ENCODE data around the gene OTOP1.
"Not testable (repeated sequence)": the region's sequence is repeated elsewhere in the genome, so short reads cannot be mapped to it uniquely, and the experiment has no call there.

Gene OTOP1

DNA sequence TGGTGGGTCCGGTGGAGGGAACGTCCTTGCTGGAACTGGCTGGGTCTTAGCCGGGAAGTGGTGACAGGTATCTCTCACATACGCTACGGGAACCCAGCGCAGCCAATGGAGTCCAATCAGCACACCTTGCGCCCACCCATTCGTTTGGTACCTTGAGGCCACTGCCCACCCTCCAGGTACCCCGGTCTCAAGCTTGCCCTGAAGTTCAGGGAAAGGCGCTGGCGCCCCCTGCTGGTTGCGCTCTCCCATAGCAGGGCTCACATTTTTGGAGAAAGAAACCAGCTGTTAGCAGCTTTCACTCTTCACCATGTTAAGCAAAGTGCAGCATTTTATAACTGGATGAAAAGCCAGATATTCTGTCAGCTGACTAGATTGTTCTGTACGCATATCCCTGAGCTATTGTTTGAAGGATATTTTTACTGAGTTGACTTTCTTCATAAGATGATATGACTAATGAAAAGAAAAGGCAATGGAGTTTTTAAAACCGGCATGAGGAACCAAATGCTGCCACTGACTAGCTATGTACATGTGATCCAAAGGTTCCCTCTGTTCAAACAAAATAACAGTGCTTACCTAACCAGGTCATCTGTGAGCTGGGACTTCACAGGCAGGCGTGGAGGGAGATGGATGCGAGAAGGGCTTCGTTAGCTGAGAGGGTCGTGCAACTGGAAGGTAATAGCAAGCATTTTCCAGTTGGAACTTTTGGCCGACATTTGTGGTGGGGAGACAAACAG is 43.7 kb downstream of the OTOP1 start:
- Mint-ChIP-seq H3K36me3 (ENCODE audit: low read depth) (no peaks in the 10 kb centered on the region), H3K27me3 (ENCODE audit: low read depth, poor library complexity) (peaks cover 42% of the 10 kb centered on the region), H3K27ac (no peak overlapping the region), H3K9me3 (no peaks in the 10 kb centered on the region), H3K4me3 (no peak overlapping the region), H3K4me1 (no peaks in the 10 kb centered on the region)
- TF ChIP-seq, protein P1, sequence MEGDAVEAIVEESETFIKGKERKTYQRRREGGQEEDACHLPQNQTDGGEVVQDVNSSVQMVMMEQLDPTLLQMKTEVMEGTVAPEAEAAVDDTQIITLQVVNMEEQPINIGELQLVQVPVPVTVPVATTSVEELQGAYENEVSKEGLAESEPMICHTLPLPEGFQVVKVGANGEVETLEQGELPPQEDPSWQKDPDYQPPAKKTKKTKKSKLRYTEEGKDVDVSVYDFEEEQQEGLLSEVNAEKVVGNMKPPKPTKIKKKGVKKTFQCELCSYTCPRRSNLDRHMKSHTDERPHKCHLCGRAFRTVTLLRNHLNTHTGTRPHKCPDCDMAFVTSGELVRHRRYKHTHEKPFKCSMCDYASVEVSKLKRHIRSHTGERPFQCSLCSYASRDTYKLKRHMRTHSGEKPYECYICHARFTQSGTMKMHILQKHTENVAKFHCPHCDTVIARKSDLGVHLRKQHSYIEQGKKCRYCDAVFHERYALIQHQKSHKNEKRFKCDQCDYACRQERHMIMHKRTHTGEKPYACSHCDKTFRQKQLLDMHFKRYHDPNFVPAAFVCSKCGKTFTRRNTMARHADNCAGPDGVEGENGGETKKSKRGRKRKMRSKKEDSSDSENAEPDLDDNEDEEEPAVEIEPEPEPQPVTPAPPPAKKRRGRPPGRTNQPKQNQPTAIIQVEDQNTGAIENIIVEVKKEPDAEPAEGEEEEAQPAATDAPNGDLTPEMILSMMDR (IDR thresholded peaks at IDR 0.05), result peak; percentile 89
- DNase-seq, result peak; percentile 66

DNA sequence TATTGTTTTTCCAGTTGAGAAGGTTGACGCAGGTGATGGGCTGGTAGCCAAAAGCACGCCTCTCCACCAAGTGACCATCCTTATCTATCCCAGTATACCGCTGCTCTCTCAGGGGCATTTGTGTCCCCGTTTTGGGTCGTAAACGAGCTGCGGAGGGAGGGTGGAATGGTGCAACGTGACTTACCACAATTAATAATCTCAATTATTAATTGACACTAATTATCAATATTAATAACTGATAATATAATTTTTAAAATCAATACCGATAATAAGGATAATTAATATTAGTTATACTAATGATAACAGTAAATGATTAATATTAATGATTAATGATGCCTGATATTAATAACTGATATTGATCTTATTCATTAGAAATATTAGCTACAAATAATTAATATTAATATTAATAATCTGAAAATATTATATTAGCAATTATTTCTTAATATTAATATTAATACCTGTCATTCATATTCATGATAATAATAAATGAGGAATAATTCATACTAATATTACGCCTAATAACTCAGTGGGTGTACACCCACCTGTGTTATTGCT is 56.1 kb downstream of the OTOP1 start:
- peaks cover 30% of the 10 kb centered on the region for H3K4me1 Mint-ChIP-seq
- H3K4me3 Mint-ChIP-seq, result no peak overlapping the region
- H3K36me3 Mint-ChIP-seq (ENCODE audit: low read depth), result no peaks in the 10 kb centered on the region
- no peaks in the 10 kb centered on the region for H3K9me3 Mint-ChIP-seq
- H3K27me3 Mint-ChIP-seq (ENCODE audit: low read depth, poor library complexity), result peaks cover 44% of the 10 kb centered on the region
- TF ChIP-seq, protein P1 (IDR thresholded peaks at IDR 0.05), result no peak
- DNase-seq, result no peak
- H3K27ac Mint-ChIP-seq, result no peak overlapping the region

DNA sequence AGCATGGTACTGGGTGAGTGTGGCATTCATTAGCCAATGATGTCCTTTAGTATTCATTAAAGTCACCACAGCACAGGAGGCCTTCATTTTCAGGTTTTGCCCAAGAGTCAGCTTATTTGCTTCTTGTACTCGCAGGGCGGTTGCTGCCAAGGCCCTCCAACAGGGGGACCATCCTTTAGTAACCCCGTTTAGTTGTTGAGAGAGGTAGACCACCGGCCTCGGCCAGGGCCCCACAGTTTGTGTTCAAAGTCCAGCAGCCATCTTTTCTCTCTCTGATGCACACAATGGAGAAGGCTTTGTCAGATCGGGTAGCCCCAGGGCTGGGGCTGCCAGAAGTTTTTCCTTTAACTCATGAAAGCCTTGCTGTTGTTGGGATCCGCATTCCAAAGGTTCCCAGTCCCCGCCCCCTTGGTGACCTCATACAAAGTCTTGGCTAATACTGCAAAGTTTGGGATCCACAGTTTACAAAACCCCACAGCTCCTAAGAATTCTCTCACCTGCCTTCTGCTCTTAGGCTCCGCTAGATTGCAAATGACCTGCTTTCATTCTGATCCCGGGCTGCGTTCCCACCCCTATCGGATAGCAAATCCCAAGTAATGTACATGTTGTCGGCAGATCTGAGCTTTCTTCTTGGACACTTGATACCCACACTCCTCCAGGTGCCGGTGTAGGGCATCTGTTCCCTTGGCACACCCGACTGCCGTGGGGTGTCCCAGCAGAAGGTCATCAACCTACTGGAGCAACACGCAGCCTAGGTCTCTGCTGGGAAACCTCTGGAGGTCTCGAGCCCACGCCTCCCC is 58.5 kb downstream of the OTOP1 start:
- not testable (repeated sequence) for H3K36me3 Mint-ChIP-seq (ENCODE audit: low read depth); H3K4me3 Mint-ChIP-seq; H3K9me3 Mint-ChIP-seq; H3K27ac Mint-ChIP-seq
- DNase-seq, result peak; percentile 13
- peaks cover 31% of the 10 kb centered on the region for H3K27me3 Mint-ChIP-seq (ENCODE audit: low read depth, poor library complexity)
- H3K4me1 Mint-ChIP-seq, result peaks cover 39% of the 10 kb centered on the region

DNA sequence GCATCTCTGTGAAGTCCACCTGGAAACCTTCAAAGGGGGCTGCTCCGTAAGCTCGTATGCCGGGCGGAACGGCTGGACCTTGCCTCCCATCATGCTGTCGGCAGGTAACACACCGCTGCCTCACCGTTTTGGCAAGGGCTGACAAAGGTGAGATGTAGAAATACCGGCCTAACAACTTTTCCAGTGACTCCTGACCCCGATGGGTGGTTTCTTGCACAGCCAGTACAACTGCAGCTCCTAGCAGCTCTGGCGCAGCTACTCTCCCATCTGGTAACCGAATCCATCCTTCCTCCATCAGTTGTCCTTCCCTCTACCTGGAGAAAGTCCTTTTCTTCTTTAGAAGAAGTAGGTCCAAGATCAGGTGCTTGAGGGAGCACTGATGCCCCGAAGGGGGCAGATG is 59.7 kb downstream of the OTOP1 start:
- peaks cover 40% of the 10 kb centered on the region for H3K27me3 Mint-ChIP-seq (ENCODE audit: low read depth, poor library complexity)
- not testable (repeated sequence) for H3K9me3 Mint-ChIP-seq; DNase-seq; H3K36me3 Mint-ChIP-seq (ENCODE audit: low read depth); H3K4me3 Mint-ChIP-seq; H3K27ac Mint-ChIP-seq
- peaks cover 44% of the 10 kb centered on the region for H3K4me1 Mint-ChIP-seq

DNA sequence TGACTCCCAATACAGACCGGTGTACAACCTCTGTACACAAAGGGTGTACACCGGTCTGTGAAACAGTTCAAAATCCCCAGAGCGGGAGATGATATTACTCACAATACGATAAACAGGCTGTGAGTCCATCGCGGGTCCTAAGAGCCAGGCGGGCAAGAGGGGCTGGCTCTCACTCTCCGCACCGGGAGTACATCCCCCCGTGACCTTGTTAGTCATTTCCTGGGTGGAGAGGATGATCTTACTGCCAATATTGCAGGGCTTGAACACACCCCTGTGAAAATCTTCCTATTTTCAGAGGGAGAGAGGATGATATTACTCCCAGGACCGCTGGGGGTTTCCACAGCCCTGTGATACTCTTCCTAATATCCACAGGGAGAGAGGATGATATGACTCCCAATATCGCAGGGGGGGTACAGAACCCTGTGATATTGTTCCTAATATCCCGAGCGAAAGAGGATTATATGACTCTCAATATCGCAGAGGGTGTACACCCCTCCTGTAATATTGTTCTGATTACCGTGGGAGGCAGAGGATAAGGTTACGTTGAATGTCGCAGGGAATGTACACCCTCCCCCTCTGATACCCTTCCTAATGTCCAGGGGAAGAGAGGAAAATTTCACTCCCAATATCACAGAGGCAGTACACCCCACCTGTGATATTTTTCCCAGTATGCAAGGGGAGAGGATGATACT is 60.9 kb downstream of the OTOP1 start:
- H3K27ac Mint-ChIP-seq; H3K4me3 Mint-ChIP-seq; H3K9me3 Mint-ChIP-seq; DNase-seq; H3K36me3 Mint-ChIP-seq (ENCODE audit: low read depth): not testable (repeated sequence)
- Mint-ChIP-seq H3K4me1 (peaks cover 44% of the 10 kb centered on the region), H3K27me3 (ENCODE audit: low read depth, poor library complexity) (peaks cover 43% of the 10 kb centered on the region)

DNA sequence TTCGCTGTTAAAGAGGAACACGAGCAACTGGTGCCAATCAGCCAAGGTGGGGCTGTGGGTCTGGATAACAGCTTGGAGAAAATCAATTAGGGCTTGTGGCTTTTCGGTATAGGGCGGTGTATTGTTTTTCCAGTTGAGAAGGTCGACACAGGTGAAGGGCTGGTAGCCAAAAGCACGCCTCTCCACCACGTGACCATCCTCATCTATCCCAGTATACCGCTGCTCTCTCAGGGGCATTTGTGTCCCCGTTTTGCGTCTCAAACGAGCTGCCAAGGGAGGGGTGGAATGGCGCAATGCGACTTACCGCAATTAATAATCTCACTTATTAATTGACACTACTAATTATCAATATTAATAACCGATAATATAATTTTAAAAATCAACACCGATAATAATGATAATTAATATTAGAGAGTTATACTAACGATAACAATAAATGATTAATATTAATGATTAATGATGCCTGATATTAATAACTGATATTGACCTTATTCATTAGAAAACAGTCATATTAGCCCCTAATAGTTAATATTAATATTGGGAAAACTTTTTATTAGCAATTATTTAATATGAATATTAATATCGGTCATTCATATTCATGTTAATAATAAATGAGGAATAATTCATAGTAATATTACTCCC is 62.1 kb downstream of the OTOP1 start:
- Mint-ChIP-seq H3K27me3 (ENCODE audit: low read depth, poor library complexity) (peaks cover 51% of the 10 kb centered on the region), H3K27ac (peak overlapping the region; percentile 29), H3K4me1 (peaks cover 36% of the 10 kb centered on the region)
- H3K9me3 Mint-ChIP-seq; H3K4me3 Mint-ChIP-seq; DNase-seq; H3K36me3 Mint-ChIP-seq (ENCODE audit: low read depth): not testable (repeated sequence)

DNA sequence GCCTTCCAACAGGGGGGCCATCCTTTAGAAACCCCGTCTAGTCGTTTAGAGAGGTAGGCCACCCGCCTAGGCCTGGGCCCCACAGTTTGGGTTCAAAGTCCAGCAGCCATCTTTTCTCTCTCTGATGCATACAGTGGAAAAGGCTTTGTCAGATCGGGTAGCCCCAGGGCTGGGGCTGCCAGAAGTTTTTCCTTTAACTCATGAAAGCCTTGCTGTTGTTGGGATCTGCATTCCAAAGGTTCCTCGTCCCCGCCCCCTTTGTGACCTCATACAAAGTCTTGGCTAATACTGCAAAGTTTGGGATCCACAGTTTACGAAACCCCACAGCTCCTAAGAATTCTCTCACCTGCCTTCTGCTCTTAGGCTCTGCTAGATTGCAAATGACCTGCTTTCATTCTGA is 64.5 kb downstream of the OTOP1 start:
- H3K36me3 Mint-ChIP-seq (ENCODE audit: low read depth); H3K27ac Mint-ChIP-seq; H3K4me3 Mint-ChIP-seq; H3K9me3 Mint-ChIP-seq: not testable (repeated sequence)
- DNase-seq, result peak; percentile 16
- Mint-ChIP-seq H3K4me1 (peaks cover 14% of the 10 kb centered on the region), H3K27me3 (ENCODE audit: low read depth, poor library complexity) (peaks cover 50% of the 10 kb centered on the region)

DNA sequence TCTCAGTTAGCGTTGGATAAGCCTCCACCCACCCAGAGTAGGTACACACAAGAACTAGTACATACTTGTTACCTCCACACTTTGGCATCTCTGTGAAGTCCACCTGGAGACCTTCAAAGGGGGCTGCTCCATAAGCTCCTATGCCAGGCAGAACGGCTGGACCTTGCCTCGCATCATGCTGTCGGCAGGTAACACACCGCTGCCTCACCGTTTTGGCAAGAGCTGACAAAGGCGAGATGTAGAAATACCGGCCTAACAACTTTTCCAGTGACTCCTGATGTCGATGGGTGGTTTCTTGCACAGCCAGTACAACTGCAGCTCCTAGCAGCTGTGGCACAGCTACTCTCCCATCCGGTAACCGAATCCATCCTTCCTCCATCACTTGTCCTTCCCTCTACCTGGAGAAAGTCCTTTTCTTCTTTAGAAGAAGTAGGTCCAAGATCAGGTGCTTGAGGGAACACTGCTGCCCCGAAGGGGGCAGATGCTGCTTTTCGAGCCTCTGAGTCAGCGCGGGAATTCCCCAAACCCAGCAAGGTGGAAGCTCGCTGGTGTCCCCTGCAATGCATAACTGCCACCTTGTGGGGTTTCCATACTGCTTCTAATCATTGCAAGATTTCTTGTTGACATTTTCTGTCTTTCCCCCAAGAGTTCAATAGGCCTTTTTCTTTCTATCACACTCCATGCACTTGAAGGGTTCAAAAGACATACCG is 65.6 kb downstream of the OTOP1 start:
- not testable (repeated sequence) for H3K36me3 Mint-ChIP-seq (ENCODE audit: low read depth); H3K4me3 Mint-ChIP-seq; DNase-seq; H3K27ac Mint-ChIP-seq; H3K9me3 Mint-ChIP-seq
- peaks cover 14% of the 10 kb centered on the region for H3K4me1 Mint-ChIP-seq
- H3K27me3 Mint-ChIP-seq (ENCODE audit: low read depth, poor library complexity), result peaks cover 49% of the 10 kb centered on the region
